ENCODE results near the gene PRPSAP1. TPM values are rescaled to one million over a fixed set of nuclear protein-coding genes. Genes with fewer than 3 reads are reported as not detected.
"Not testable (repeated sequence)": the region's sequence is repeated elsewhere in the genome, so short reads cannot be mapped to it uniquely, and the experiment has no call there.

PRPSAP1 gene
- total RNA-seq, 2 experiments from 2014 or later, result 10.8 to 12.1 TPM

GRCh38 chr17:76268991-76269981, 84.4 kb downstream of the PRPSAP1 start:
- Mint-ChIP-seq H3K27me3 (no peaks in the 10 kb centered on the region), H3K27ac (peak overlapping the region; percentile 98), H3K9me3 (no peaks in the 10 kb centered on the region), H3K36me3 (ENCODE audit: low read depth) (peaks cover 55% of the 10 kb centered on the region), H3K4me1 (ENCODE audit: low read depth) (peaks cover 68% of the 10 kb centered on the region), H3K4me3 (peak overlapping the region; percentile 96)
- no peak for ATAC-seq (ENCODE audit: poor library complexity)
- peak overlapping the region; percentile 37 to 91 for H3K27ac ChIP-seq (ENCODE audit: low read depth in 1 of 2, low read length in 2 of 2)
- peaks cover 53% of the 10 kb centered on the region for H3K36me3 ChIP-seq (ENCODE audit: insufficient read depth, low read length)
- no peak for TF ChIP-seq CTCF (IDR thresholded peaks at IDR 0.05)
- peak overlapping the region; percentile 73 for H3K4me3 ChIP-seq (ENCODE audit: low read length)
- H3K27me3 ChIP-seq (ENCODE audit: control insufficient read depth in 1 of 2, insufficient read depth in 2 of 2, low read length in 2 of 2), result no peaks in the 10 kb centered on the region
- CTCF ChIA-PET, result interaction anchor here (0.7 to 6.5 kb wide), 10 partner anchors 10 to 148 kb away, joined by 3 to 29 read pairs (median 3); no protein-coding TSS in a partner anchor
- POLR2A ChIA-PET, result interaction anchor here (0.5 to 14.0 kb wide), 17 partner anchors 11 to 197 kb away, joined by 3 to 394 read pairs (median 4); partner anchors contain the start of genes RNF157 and SRP68
- no peaks in the 10 kb centered on the region for H3K9me3 ChIP-seq (ENCODE audit: control insufficient read depth in 1 of 2, insufficient read depth in 1 of 2, low read length in 2 of 2)
- DNase-seq, result no peak
- H3K4me1 ChIP-seq (ENCODE audit: insufficient read depth, low read length), result peaks cover 87% of the 10 kb centered on the region
- intact Hi-C loops (cut with DNase I, micrococcal nuclease), result loop anchor here in 1 of 2 experiments (5.0 kb wide), 1 partner anchor 127 kb away; the partner anchor contains the start of gene FOXJ1

- DNase-seq (peak in 13 of 14 experiments; percentile 43 to 88 (median 71)), ATAC-seq (ENCODE audit: poor library complexity) (peak; percentile 15)
- Histone ChIP-seq H3K27me3 (ENCODE audit: control insufficient read depth in 1 of 2, insufficient read depth in 2 of 2, low read length in 2 of 2) (no peaks in the 10 kb centered on the region), H3K9me3 (ENCODE audit: control insufficient read depth in 1 of 2, insufficient read depth in 1 of 2, low read length in 2 of 2) (no peaks in the 10 kb centered on the region), H3K4me1 (ENCODE audit: insufficient read depth, low read length) (peaks cover 85% of the 10 kb centered on the region), H3K4me3 (ENCODE audit: low read length) (peak overlapping the region; percentile 73), H3K36me3 (ENCODE audit: insufficient read depth, low read length) (peaks cover 53% of the 10 kb centered on the region), H3K27ac (ENCODE audit: low read depth in 1 of 2, low read length in 2 of 2) (peak overlapping the region; percentile 77 to 91)
- no peak for TF ChIP-seq CTCF (IDR thresholded peaks at IDR 0.05)
- CTCF ChIA-PET, result interaction anchor here (0.7 to 6.5 kb wide), 9 partner anchors 12 to 147 kb away, joined by 3 to 29 read pairs (median 4); no protein-coding TSS in a partner anchor
- H3K4me1 Mint-ChIP-seq (ENCODE audit: low read depth), result peaks cover 72% of the 10 kb centered on the region
- no peaks in the 10 kb centered on the region for H3K27me3 Mint-ChIP-seq
- POLR2A ChIA-PET, result interaction anchor here (0.7 to 14.0 kb wide), 11 partner anchors 11 to 196 kb away, joined by 3 to 394 read pairs (median 7); partner anchors contain the start of genes RNF157 and SRP68
- intact Hi-C loops (cut with DNase I, micrococcal nuclease), result loop anchor here in 1 of 2 experiments (5.0 kb wide), 1 partner anchor 126 kb away; the partner anchor contains the start of gene FOXJ1
- H3K36me3 Mint-ChIP-seq (ENCODE audit: low read depth), result peaks cover 55% of the 10 kb centered on the region
- peak overlapping the region; percentile 96 for H3K4me3 Mint-ChIP-seq
- H3K27ac Mint-ChIP-seq, result peak overlapping the region; percentile 98
- no peaks in the 10 kb centered on the region for H3K9me3 Mint-ChIP-seq
These were observed 85.5 kb downstream of the PRPSAP1 start for GRCh38 chr17:76268015-76268749.

- ATAC-seq (ENCODE audit: poor library complexity); H3K9me3 Mint-ChIP-seq; H3K27me3 ChIP-seq (ENCODE audit: control insufficient read depth in 1 of 2, insufficient read depth in 2 of 2, low read length in 2 of 2); H3K9me3 ChIP-seq (ENCODE audit: control insufficient read depth in 1 of 2, insufficient read depth in 1 of 2, low read length in 2 of 2); H3K27me3 Mint-ChIP-seq: not testable (repeated sequence)
- peak overlapping the region; percentile 73 for H3K4me3 ChIP-seq (ENCODE audit: low read length)
- peaks cover 72% of the 10 kb centered on the region for H3K4me1 Mint-ChIP-seq (ENCODE audit: low read depth)
- H3K4me1 ChIP-seq (ENCODE audit: insufficient read depth, low read length), result peaks cover 85% of the 10 kb centered on the region
- peaks cover 51% of the 10 kb centered on the region for H3K36me3 Mint-ChIP-seq (ENCODE audit: low read depth)
- intact Hi-C loops (cut with DNase I, micrococcal nuclease), result loop anchor here in 1 of 2 experiments (5.0 kb wide), 1 partner anchor 125 kb away; the partner anchor contains the start of gene FOXJ1
- H3K27ac ChIP-seq (ENCODE audit: low read depth in 1 of 2, low read length in 2 of 2), result peak overlapping the region; percentile 77 to 91
- ChIA-PET CTCF (interaction anchor here (1.5 to 6.5 kb wide), 6 partner anchors 12 to 146 kb away, joined by 3 to 29 read pairs (median 9); no protein-coding TSS in a partner anchor), POLR2A (interaction anchor here (0.5 to 14.0 kb wide), 12 partner anchors 11 to 698 kb away, joined by 3 to 394 read pairs (median 6); partner anchors contain the start of gene RNF157)
- DNase-seq, result peak in 2 of 14 experiments; percentile 50 to 57
- peaks cover 53% of the 10 kb centered on the region for H3K36me3 ChIP-seq (ENCODE audit: insufficient read depth, low read length)
- H3K27ac Mint-ChIP-seq, result peak overlapping the region; percentile 98
- peak overlapping the region; percentile 96 for H3K4me3 Mint-ChIP-seq
These were observed 86.1 kb downstream of the PRPSAP1 start for GRCh38 chr17:76267581-76268001.
